ENCODE data around the gene VAV2.

VAV2 gene

DNA sequence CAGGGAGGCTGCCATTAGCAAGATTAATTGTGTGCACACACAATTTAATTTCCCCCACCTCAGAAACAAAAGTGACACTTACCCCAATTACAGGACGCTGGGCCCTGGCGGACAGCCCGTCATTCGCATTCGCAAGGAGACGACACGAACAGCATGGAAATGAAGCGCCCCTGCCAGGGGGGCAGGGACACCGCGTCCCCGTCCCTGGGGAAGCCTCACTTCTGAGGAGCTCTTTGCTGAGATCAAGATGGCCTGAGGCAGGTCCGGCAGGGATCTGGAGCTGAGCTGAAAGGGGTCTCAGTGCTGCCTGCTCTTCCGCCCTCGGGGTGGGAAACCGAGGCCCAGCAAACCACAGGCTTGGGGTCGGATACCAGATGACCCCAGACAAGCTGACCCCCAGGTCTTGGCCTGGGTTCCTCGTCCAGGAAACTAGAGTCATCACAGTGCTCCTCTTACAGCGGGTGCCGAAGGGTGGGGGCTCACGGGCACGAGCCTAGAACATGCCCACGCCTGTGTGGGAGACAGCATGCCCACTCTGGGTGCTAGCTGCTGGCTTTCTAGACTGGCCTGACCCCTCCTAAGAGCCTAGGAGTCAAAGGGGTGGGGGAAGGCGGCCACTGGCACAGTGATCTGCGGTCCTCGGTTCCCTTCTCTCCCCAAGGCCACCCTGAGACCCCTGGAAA, 103.2 kb downstream of the VAV2 start:
- peak; percentile 47 for DNase-seq

GRCh38 chr9:133888048-133888808, 103.9 kb downstream of the VAV2 start:
- no peak for DNase-seq

- no peak for DNase-seq
These were observed 104.5 kb downstream of the VAV2 start for GRCh38 chr9:133887540-133888047.

- no peak for DNase-seq
These were observed 105.3 kb downstream of the VAV2 start for GRCh38 chr9:133886563-133887501.

DNA sequence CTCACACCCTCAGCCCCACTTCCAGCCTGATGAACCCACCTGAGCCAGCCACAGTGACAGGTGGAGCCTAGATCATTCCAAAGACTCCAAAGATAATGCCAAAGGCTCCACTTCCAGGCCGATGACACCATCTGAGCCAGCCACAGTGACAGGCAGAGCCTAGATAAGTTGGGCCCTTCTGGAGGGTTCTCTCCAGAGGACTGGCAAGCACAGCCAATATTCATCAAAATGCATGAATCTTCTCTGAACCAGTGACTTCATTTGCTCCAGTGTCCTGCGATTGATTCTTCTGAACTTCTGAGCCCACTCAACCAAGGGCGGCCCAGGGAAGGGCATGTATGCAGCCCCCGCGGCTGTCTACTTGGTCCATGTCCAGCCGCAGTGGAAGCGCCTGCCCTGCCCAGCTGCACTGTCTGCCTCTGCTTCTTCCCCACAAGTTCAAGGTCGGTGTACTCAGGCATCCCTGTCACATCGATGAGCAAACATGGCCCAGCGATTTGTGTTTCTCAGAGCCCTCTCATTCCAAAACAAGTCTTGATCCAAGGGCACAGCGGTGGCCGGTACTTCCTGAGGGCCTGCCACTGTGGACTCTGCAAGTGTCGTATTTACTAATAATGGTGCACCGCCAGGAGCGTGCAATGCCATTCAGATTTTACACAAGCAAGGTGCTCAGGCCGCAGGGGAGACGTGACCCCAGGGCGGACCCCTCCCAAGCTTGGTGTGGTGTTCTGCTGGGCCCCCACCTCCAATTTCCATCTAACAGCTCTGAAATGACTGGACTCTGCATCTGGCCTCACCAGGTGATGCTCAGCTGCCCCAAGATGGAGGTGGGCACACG, 107.0 kb downstream of the VAV2 start:
- no peak for DNase-seq

DNA sequence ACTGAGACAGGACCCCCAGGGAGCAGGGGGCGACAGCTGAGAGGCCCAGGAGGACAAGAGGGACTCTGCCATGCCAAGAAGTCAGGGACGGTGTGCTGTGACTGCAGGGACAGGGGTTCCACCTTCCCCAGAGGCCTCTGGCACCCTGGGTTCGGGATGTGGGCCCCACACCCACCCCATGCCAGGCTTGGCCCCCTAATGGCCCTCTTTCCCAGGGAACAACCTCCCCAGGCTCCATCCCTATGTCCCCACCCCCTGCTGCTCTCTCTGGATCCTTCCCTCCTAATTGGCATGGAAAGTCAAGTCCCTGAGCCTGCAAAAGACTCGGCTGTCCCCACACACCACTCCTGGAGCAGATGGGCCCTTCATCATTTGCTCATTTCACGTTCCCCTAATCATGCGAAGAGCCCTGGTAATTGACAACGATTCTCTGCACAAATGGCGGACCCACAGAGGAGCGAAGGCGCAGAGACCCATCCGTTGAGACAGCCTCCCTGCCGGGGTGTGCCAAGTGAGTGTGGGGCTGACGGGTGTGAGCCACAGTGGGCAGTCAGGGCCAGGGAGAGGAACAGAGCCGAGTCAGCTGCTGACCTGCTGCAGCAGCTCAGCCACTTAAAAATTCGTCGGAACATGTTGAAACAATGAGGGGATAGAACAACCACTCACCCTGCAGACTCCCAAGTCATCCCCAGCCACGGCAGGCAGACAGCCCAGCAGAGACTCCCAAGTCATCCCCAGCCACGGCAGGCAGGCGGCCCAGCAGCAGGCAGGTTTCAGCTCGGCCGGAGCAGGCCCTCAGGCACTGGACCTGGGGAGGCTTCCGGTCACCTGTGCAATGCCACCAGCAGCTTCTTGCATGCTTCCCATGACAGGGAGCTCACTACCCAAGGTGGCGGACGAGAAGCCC, 109.0 kb downstream of the VAV2 start:
- no peak for DNase-seq

GRCh38 chr9:133881671-133882381, 110.3 kb downstream of the VAV2 start:
- DNase-seq, result no peak

DNA sequence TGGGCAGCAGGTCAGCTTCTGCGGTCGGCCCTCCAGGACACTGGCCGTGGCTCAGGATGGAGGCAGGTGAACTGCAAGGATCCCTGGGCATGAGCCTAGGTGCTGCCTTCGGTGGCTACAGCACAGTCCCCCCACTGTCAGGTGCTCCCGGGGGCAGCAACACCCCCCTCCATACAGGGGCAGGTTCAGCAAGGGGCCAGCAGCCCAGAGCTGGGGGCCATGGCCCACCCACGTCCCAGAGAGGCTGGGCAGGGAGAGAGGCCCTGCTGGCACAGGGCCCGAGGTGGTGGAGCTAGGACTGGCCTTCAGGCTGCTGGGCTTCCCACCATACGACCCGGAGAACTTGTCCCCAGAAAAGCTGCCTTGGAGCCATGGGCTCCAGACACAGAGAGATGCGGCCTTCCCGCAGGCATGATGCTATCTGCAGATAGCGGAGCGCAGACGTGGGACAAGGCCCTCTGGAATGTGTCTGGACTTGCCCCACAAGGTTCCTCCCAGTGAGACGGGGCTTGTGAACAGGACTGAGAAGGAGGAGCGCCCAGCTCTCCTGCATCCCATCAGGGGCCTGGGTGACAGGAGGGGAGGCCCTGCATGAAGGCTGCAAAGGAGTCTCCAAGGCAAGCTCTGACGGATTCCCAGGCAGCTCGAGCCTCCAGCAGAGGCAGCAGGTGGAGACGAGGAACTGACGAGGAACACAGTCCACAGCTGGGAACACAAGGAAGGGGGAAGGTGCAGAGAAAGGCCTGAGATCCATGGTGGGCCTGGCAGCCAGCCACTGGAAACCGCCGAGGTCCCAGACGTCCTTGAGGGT, 111.1 kb downstream of the VAV2 start:
- no peak for DNase-seq

- no peak for DNase-seq
These were observed 112.0 kb downstream of the VAV2 start for GRCh38 chr9:133880136-133880535.

GRCh38 chr9:133879615-133880014, 112.5 kb downstream of the VAV2 start:
- DNase-seq, result no peak

DNA sequence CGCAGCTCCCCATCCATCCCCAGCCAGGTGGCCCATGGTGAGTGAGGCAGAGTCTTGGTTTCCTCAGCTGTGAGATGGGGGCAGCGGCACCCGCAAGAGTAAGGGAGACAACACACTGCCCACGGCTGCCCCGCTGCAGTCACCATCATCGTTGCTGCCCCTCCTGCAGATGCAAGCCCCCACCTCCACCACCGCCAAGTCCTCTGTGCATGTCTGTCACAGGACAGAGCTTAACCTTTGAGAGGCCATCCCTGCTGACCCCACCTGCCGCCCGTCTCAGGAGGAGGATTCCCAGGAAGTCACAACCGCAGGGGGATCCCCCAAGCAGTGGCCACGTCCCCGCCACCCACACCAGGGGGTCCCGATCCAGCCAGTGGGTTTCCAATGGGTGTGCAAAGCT, 113.7 kb downstream of the VAV2 start:
- no peak for DNase-seq

- no peak for DNase-seq
These were observed 114.2 kb downstream of the VAV2 start for GRCh38 chr9:133877967-133878366.

DNA sequence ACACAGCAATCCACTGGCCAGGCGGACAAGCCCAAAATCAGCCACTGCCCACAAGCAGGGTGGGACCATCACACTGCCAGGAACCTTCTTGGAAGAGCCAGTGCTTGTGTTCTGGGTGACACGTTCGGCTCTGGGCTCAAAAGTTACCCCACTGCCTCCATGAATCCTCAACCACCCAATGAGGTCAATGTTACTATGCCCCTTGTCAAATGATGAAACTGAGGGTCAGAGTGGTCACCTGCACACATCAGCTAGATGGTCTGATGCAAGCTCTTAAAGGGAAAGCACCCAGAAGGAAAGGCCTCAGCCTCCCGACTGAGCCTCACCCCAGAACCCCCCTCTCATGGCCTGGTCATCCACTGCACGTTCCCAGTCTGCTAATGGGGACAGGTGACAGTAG, 114.8 kb downstream of the VAV2 start:
- no peak for DNase-seq

DNA sequence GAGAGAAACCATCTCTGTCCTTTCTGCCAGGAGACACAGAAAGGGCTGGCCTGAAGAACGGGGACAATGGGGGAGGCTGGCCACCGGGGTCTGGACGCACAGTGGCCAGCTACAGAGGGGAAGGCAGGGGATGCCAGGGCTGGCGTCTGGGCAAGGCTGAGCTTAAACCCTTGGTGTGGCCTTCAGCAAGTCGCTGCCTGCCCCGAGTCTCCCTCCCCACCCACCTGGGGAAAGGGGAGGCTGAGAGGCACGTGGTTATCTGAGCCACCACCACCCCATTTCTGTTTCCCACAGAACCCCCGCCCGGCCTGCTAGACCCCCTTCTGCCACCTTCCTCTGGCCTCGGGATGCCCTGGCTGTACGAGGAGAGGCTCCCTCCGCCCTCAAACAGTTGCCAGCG, 115.3 kb downstream of the VAV2 start:
- DNase-seq, result no peak

- DNase-seq, result no peak
These were observed 116.0 kb downstream of the VAV2 start for GRCh38 chr9:133876144-133876543.

DNA sequence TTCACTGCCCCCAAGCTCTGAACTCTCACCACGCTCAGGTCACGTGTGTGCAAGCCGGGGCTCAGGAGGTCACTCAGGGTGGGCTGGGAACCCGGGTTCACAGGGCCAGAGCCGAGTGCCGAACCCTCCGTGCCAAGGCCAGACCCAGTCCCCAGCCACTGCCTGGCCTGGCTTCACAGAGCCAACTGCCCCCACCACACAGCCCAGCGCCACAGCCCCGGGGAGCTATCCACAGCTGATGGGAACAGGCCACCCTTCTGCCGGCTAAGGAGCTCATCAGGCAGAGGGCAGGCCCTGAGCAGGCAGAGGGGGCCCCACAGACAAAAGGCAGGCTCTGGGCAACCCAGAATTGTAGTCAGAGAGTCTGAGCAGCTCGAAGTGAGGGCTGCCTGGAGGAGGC, 117.0 kb downstream of the VAV2 start:
- DNase-seq, result no peak

DNA sequence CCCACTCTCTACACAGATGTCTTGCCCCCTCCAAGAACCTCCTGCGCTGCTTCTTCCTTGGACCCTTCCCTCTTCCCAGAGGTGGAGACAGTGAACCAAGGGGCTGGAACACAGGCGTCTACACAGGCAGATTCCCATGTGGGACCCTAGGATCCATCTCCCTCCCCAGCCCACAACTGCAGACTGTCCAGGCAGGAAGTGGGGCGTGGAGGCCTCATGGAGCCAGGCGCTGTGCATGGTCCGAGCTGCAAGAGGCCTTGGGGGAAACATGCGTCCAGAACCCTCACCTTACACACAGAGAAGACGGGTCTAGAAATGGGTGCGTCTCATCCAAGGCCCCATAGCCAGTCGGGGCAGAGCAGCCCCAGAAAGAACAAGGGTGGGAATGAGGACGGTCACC, 117.5 kb downstream of the VAV2 start:
- no peak for DNase-seq

- no peak for DNase-seq
These were observed 118.0 kb downstream of the VAV2 start for GRCh38 chr9:133874060-133874657.

- no peak for DNase-seq
These were observed 118.6 kb downstream of the VAV2 start for GRCh38 chr9:133873461-133873891.
